Measurements from ENCODE around the gene ALOX15B.

DNA sequence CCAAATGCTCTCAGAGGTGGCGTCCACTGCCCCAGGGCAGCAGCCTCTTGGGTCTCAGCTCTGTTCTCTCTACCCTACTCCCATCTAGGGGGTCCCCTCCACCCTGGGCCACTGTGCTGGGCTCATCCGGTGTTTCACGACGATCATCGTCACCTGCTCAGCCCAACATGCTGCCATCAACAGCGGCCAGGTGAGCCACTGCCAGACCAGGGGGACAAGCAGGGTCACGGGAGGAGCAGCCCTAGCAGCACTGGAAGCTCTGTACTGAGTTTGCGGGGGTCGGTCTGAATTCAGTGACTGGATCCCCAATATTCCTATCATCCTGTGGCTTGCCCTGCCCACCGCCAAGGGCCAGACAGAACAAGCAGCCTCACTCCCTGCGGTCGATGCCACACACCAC, 32.6 kb downstream of the ALOX15B start:
- TF ChIP-seq, protein P1, sequence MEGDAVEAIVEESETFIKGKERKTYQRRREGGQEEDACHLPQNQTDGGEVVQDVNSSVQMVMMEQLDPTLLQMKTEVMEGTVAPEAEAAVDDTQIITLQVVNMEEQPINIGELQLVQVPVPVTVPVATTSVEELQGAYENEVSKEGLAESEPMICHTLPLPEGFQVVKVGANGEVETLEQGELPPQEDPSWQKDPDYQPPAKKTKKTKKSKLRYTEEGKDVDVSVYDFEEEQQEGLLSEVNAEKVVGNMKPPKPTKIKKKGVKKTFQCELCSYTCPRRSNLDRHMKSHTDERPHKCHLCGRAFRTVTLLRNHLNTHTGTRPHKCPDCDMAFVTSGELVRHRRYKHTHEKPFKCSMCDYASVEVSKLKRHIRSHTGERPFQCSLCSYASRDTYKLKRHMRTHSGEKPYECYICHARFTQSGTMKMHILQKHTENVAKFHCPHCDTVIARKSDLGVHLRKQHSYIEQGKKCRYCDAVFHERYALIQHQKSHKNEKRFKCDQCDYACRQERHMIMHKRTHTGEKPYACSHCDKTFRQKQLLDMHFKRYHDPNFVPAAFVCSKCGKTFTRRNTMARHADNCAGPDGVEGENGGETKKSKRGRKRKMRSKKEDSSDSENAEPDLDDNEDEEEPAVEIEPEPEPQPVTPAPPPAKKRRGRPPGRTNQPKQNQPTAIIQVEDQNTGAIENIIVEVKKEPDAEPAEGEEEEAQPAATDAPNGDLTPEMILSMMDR (conservative IDR thresholded peaks at IDR 0.05; ENCODE audit: low read length), result no peak
- TF ChIP-seq EZH2phosphoT487 (IDR thresholded peaks at IDR 0.05; ENCODE audit: borderline replicate concordance), result no peak

Data from Loucy (cell line).